OCI-LY7 (cell line): Measurements from ENCODE around the gene TPGS1. TPM values are rescaled to one million over a fixed set of nuclear protein-coding genes. Genes with fewer than 3 reads are reported as not detected.

ENCODE experiments used
- BruUV-seq: library from RNA; stranded (reverse); fragments of 400-500 nt; replicated peaks from 2 replicates; lab custom pipeline; 2021; lab: Mats Ljungman, UMichigan
- CTCF ChIA-PET: fragments of 300-600 bp; sonication (Branson Sonifier 250); formaldehyde crosslinking; loops from one replicate; lab custom pipeline; 2022; ENCODE audit warnings: antibody characterized with exemption; ENCODE audit not compliant: unreplicated experiment; lab: Charles Lee
- POLR2A ChIA-PET: fragments of 300-600 bp; sonication (Branson Sonifier 250); formaldehyde crosslinking; loops from one replicate; lab custom pipeline; 2022; ENCODE audit warnings: antibody characterized with exemption; lab: Charles Lee
- DNase-seq: peaks from one replicate; pipeline ENCODE4 v3.0.0-alpha.2; 2015; ENCODE audit warnings: low spot score
- H2AFZ ChIP-seq: fragments of 200-600 bp; sonication (generic), shearing (Covaris generic); 2 replicates; pipeline ENCODE4 v1.6.1; 2014; ENCODE audit warnings: mild to moderate bottlenecking, antibody characterized with exemption, low read length, moderate library complexity
- H3K27ac ChIP-seq: fragments of 200-600 bp; sonication (generic); 2 replicates; pipeline ENCODE4 v1.5.1; 2014; ENCODE audit warnings: mixed run types, low read depth, mild to moderate bottlenecking, moderate library complexity, low read length, inconsistent platforms; ENCODE audit not compliant: poor library complexity, severe bottlenecking
- H3K36me3 ChIP-seq: fragments of 200-600 bp; sonication (generic); 2 replicates; pipeline ENCODE4 v1.6.1; 2014; ENCODE audit warnings: mild to moderate bottlenecking, antibody characterized with exemption, low read length, moderate library complexity, mixed read lengths; ENCODE audit not compliant: insufficient read depth
- H3K4me1 ChIP-seq: fragments of 200-600 bp; sonication (generic); 2 replicates; pipeline ENCODE4 v1.5.1; 2014; ENCODE audit warnings: mild to moderate bottlenecking, low read length; ENCODE audit not compliant: insufficient read depth, poor library complexity, severe bottlenecking
- H3K4me2 ChIP-seq: fragments of 200-600 bp; sonication (generic); 2 replicates; pipeline ENCODE4 v1.6.1; 2014; ENCODE audit warnings: mild to moderate bottlenecking, low read length
- H3K4me3 ChIP-seq: fragments of 200-600 bp; sonication (generic); 2 replicates; pipeline ENCODE4 v1.5.1; 2014; ENCODE audit warnings: mild to moderate bottlenecking, low read depth, low read length; ENCODE audit not compliant: poor library complexity, severe bottlenecking
- H3K79me2 ChIP-seq: fragments of 200-600 bp; sonication (generic); 2 replicates; pipeline ENCODE4 v1.6.1; 2016; ENCODE audit warnings: low read depth, mild to moderate bottlenecking, low read length, moderate library complexity, mixed read lengths; ENCODE audit not compliant: insufficient read depth
- H3K9me2 ChIP-seq: fragments of 200-600 bp; sonication (generic); 2 replicates; pipeline ENCODE4 v1.6.1; 2016; ENCODE audit warnings: mild to moderate bottlenecking, low read length, mixed read lengths; ENCODE audit not compliant: insufficient read depth
- H3K9me3 ChIP-seq: fragments of 200-600 bp; sonication (generic); 2 replicates; pipeline ENCODE4 v1.6.1; 2014; ENCODE audit warnings: mild to moderate bottlenecking, mixed run types, low read length, mixed read lengths
- H4K20me1 ChIP-seq: fragments of 200-600 bp; sonication (generic); 2 replicates; pipeline ENCODE4 v1.6.1; 2014; ENCODE audit warnings: mild to moderate bottlenecking, antibody characterized with exemption, low read length, moderate library complexity, mixed read lengths; ENCODE audit not compliant: insufficient read depth
- CTCF ChIP-seq: fragments of 200-600 bp; sonication (generic); conservative IDR thresholded peaks from 2 replicates; pipeline ENCODE4 v1.5.1; 2014; ENCODE audit warnings: mild to moderate bottlenecking, antibody characterized with exemption, low read length, moderate library complexity, mixed read lengths
- EZH2phosphoT487 ChIP-seq: fragments of 200-600 bp; sonication (generic); IDR thresholded peaks from 2 replicates; pipeline ENCODE4 v1.6.1; 2018; ENCODE audit warnings: low read depth, borderline replicate concordance, mild to moderate bottlenecking, mixed run types, antibody characterized with exemption, low read length, moderate library complexity, mixed read lengths
- intact Hi-C: fragments of 100-400 bp; cut with micrococcal nuclease; formaldehyde crosslinking; loops from one replicate; pipeline ENCODE4 v1.10.0; 2022; ENCODE audit not compliant: unreplicated experiment
- total RNA-seq, 2 experiments: library from RNA; depleted of rRNA in 1 of 2; stranded (reverse); fragments of >200 nt in 1 of 2; shearing (Covaris generic) in 1 of 2; gene quantifications; 2 replicates each; pipeline ENCODE4 v1.2.3, GENCODE V29; 2014 to 2022

Gene TPGS1
- total RNA-seq, 2 experiments from 2014 or later = 24.4 to 25.6 TPM

- POLR2A ChIA-PET = no interaction called here
- no peaks in the 10 kb centered on the region for H4K20me1 ChIP-seq
- no peak for DNase-seq
- no peaks in the 10 kb centered on the region for H3K9me2 ChIP-seq
- H3K79me2 ChIP-seq = no peaks in the 10 kb centered on the region
- H3K36me3 ChIP-seq = no peaks in the 10 kb centered on the region
- CTCF ChIA-PET = no interaction called here
- no peak within 1 kb of the TSS for H3K4me2 ChIP-seq
- no peak within 1 kb of the TSS for H2AFZ ChIP-seq
- H3K9me3 ChIP-seq = no peaks in the 10 kb centered on the region; the same call in 1 of the 2 replicates
- no TSS peak for BruUV-seq
- intact Hi-C loops = no loop called here
- TF ChIP-seq CTCF = no peak
- no peak for TF ChIP-seq EZH2phosphoT487
- no peaks in the 10 kb centered on the region for H3K4me1 ChIP-seq
- H3K4me3 ChIP-seq = no peak within 1 kb of the TSS
- H3K27ac ChIP-seq = no peak within 1 kb of the TSS
These were observed 11.1 kb upstream of the TPGS1 start, which contains the start of gene MADCAM1 for GRCh38 chr19:496112-496665. MADCAM1 (plus strand) TSS chr19:496486; CDS start chr19:496500, 14 bp downstream.

- Histone ChIP-seq H4K20me1 (no peaks in the 10 kb centered on the region), H3K9me2 (no peaks in the 10 kb centered on the region), H3K27ac (no peak overlapping the region), H3K4me3 (no peak overlapping the region), H3K4me2 (no peak overlapping the region), H3K36me3 (no peaks in the 10 kb centered on the region), H3K79me2 (no peaks in the 10 kb centered on the region), H3K4me1 (no peaks in the 10 kb centered on the region), H3K9me3 (no peaks in the 10 kb centered on the region; the same call in 1 of the 2 replicates), H2AFZ (no peak overlapping the region)
- CTCF ChIA-PET = no interaction called here
- TF ChIP-seq EZH2phosphoT487 (no peak), CTCF (no peak)
- no peak for DNase-seq
- POLR2A ChIA-PET = no interaction called here
- intact Hi-C loops = no loop called here
- BruUV-seq = no TSS peak
These were observed 10.3 kb upstream of the TPGS1 start for GRCh38 chr19:496986-497385.

- ChIA-PET POLR2A (no interaction called here), CTCF (no interaction called here)
- intact Hi-C loops = no loop called here
- no peaks in the 10 kb centered on the region for H3K9me3 ChIP-seq
- H4K20me1 ChIP-seq = no peaks in the 10 kb centered on the region
- H3K4me3 ChIP-seq = no peak overlapping the region
- H3K9me2 ChIP-seq = no peaks in the 10 kb centered on the region
- H2AFZ ChIP-seq = no peak overlapping the region
- H3K36me3 ChIP-seq = no peaks in the 10 kb centered on the region
- H3K4me2 ChIP-seq = no peak overlapping the region
- H3K4me1 ChIP-seq = peaks cover under 1% of the 10 kb centered on the region
- TF ChIP-seq EZH2phosphoT487 (no peak), CTCF (no peak)
- BruUV-seq = no TSS peak
- H3K79me2 ChIP-seq = no peaks in the 10 kb centered on the region
- no peak for DNase-seq
- H3K27ac ChIP-seq = no peak overlapping the region
These were observed 9.8 kb upstream of the TPGS1 start for GRCh38 chr19:497491-497868.
